GM20431 (cell line): Measurements from ENCODE around the gene AADACL3.

Experiments used
- in situ Hi-C: fragments of 300-500 bp; cut with MseI, MboI; formaldehyde crosslinking; loops from one replicate; pipeline ENCODE4 v1.15.0; 2020; ENCODE audit warnings: low sequenced_read_pairs; ENCODE audit not compliant: unreplicated experiment

AADACL3 gene

GRCh38 chr1:12760256-12760795, 44.4 kb downstream of the AADACL3 start:
- in situ Hi-C loops, result no loop called here

- in situ Hi-C loops, result no loop called here
Observed at GRCh38 chr1:12761781-12762180, 45.9 kb downstream of the AADACL3 start.

- in situ Hi-C loops, result no loop called here
Observed at GRCh38 chr1:12762766-12763165, 46.9 kb downstream of the AADACL3 start.

- in situ Hi-C loops, result no loop called here
Observed at GRCh38 chr1:12763479-12763878, 47.6 kb downstream of the AADACL3 start.

GRCh38 chr1:12764016-12764415, 48.1 kb downstream of the AADACL3 start:
- in situ Hi-C loops, result no loop called here

GRCh38 chr1:12769031-12769430, 53.1 kb downstream of the AADACL3 start:
- in situ Hi-C loops, result no loop called here

- in situ Hi-C loops, result no loop called here
Observed at GRCh38 chr1:12769976-12770505, 54.1 kb downstream of the AADACL3 start.

- in situ Hi-C loops, result no loop called here
Observed at GRCh38 chr1:12770620-12771019, 54.7 kb downstream of the AADACL3 start.

- in situ Hi-C loops, result no loop called here
Observed at GRCh38 chr1:12771186-12771585, 55.3 kb downstream of the AADACL3 start.

GRCh38 chr1:12772520-12772919, 56.6 kb downstream of the AADACL3 start:
- in situ Hi-C loops, result no loop called here

GRCh38 chr1:12773438-12773837, 57.5 kb downstream of the AADACL3 start, which contains the start of gene PRAMEF12:
TSS of gene PRAMEF12 (plus strand) at chr1:12773738. CDS start at chr1:12774868, 1,130 bp downstream.
- in situ Hi-C loops, result no loop called here

- in situ Hi-C loops, result no loop called here
Observed at GRCh38 chr1:12774801-12775345, 59.0 kb downstream of the AADACL3 start.

- in situ Hi-C loops, result no loop called here
Observed at GRCh38 chr1:12775443-12775842, 59.5 kb downstream of the AADACL3 start.

- in situ Hi-C loops, result no loop called here
Observed at GRCh38 chr1:12776801-12777557, 61.1 kb downstream of the AADACL3 start.
